OCI-LY1 (cell line): ENCODE results near the gene CLSTN2.

Experiments
- EZH2 ChIP-seq: fragments of 200-600 bp; sonication (generic), shearing (Covaris generic); IDR thresholded peaks from 2 replicates; pipeline ENCODE4 v1.8.0; 2017; ENCODE audit warnings: borderline replicate concordance, mixed run types, mild to moderate bottlenecking, antibody characterized with exemption, low read length, moderate library complexity, mixed read lengths
- TF ChIP-seq, protein P1 (sequence below): fragments of 200-600 bp; sonication (generic), shearing (Covaris generic); IDR thresholded peaks from 2 replicates; pipeline ENCODE4 v1.5.1; 2017; ENCODE audit warnings: mild to moderate bottlenecking, antibody characterized with exemption, low read length, moderate library complexity, mixed read lengths

DNA sequence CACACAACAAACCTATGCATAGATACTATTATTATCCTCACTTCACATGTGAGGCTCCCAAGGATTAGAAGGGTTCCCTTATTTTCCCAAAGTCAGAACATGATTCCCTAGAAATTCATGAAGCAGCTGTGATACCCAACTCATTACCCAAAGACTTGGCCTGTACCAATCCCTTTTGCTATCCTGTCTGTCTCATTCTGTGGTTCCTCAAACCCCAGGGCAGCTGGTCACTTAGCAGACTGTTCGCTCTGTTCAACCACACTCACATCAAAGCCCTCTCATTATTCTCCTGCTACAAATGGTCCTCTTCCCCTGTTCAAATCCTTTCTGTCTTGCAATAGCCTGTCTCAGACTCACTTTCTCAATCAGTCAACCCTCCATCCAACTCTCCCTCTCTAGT lies 588.6 kb downstream of the CLSTN2 start:
- TF ChIP-seq, protein P1, sequence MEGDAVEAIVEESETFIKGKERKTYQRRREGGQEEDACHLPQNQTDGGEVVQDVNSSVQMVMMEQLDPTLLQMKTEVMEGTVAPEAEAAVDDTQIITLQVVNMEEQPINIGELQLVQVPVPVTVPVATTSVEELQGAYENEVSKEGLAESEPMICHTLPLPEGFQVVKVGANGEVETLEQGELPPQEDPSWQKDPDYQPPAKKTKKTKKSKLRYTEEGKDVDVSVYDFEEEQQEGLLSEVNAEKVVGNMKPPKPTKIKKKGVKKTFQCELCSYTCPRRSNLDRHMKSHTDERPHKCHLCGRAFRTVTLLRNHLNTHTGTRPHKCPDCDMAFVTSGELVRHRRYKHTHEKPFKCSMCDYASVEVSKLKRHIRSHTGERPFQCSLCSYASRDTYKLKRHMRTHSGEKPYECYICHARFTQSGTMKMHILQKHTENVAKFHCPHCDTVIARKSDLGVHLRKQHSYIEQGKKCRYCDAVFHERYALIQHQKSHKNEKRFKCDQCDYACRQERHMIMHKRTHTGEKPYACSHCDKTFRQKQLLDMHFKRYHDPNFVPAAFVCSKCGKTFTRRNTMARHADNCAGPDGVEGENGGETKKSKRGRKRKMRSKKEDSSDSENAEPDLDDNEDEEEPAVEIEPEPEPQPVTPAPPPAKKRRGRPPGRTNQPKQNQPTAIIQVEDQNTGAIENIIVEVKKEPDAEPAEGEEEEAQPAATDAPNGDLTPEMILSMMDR = no peak
- TF ChIP-seq EZH2 = no peak
